CD1c-positive myeloid dendritic cell (primary cell): Measurements from ENCODE around the gene ZIC5.

Experiments
- DNase-seq: peaks from one replicate; pipeline ENCODE4 v3.0.0-alpha.2; 2016; ENCODE audit errors: extremely low spot score

Gene ZIC5

DNA sequence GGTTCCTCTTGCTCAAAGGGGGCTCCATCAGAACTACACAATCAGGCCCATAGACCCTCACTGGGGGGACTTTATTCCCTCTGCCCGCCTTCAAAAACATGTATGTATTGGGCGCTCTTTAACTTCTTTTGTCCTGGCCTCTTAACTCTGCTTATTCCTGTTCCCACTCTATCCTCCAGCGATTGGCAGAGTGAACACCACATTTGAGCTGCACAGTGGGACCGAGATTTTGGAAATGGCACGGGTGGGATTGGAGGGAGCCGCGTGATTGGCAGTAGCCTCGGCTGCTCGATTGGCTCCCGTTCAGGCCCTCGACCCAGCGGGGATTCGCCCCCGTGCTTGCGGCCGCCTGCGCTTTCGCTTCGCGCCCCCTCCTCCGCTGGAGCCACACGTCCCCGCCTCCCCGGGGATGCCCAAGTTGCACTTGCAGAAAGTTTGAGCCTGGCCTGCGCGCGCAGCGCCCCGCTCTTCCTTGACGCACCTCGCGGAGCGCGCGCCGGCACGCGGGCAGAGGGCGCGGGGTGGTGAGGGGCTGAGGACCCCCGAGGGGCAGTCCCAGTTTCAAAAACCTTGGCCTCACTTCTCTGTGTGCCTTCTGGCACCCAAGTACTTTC, at the start of gene ZIC5:
Gene ZIC5, minus strand, starts transcription at position 192 of the 614 bp plus-strand sequence. Its CDS starts 164 bp downstream, at position 28.
- no peak for DNase-seq

DNA sequence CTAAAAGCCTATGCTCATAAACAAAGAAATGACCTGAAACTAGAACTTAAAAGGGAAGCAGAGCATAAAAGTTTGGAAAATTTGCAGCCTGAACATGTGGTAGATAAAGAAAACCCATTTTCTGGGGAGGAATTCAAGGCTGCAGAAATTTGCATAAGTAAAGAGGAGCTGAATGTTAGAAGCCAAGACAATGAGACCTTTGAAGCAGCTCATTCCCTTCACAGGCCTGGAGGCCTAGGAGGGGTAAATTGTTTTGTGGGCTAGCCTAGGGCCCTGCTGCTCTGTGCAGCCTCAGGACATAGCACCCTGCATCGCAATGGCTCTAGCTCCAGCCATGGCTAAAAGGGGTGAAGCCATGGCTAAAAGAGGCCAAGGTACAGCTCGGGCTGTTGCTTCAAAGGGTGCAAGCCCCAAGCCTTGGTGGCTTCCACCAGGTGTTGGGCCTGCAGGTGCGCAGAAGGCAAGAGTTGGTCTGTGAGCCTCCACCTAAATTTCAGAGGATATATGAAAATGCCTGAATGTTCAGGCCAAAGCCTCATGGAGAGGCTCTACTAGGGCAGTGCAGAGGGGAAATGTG, 48.3 kb upstream of the ZIC5 start:
- no peak for DNase-seq

DNA sequence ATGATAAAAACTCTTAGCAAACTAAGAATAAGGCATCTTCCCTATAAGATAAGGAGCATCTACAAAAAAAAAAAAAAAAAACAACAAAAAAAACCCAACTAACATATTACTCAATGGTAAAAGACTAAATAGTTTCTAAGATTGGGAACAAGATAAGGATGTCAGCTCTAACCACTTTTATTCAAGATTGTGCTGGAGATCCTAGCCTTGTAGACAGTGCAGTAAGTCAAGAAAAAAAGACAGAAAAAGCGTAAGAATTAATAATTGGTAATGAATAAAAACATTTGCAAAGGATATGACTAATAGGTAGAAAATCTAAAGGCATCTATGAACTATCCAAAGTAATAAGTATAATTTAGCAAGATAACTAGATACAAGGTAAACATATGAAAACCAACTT, 43.1 kb upstream of the ZIC5 start:
- no peak for DNase-seq

DNA sequence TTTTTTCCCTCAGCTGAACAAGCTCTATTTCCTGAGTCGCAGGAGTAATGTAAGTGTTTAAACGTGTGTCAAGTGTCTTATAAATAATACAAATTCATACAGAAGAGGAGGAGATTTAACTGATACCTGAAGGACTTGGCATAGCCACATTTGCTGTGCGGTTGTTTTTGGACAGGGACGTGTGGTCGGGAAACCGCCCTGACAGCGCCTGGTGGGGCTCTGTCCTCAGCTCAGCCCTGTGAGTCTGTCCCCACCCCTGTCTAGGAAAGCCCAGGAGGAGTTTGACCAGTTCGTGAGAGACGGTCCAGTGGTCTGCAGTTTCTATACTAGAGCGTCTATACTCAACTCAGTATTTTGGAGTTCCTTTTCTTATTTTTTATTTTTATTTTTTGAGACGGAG, 26.7 kb upstream of the ZIC5 start:
- DNase-seq, result no peak

DNA sequence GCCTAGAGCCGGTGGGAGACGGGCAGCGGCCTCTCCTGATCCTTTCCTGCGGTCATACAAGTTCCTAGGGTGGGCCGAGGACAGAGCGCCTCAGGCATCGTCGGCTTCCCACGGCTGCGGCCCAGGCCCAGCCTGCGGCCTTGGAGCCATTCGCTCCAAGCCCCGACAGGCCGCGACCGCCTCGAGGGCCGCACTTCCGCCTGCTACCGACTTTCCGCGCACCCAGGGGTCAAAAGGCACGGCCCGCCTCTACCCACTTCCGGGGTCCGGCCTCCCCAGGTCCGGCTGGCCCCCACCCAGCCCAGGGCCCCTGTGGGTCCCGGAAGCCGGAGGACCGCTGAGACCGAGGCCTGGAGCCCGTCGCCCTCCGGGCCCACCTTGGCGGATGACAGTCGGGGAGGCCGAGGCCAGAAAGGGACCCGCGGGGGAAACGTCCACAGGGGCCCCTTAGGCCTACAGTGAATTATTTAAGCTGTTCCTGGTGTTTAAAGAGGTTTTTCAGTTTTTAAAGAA, 26.2 kb upstream of the ZIC5 start:
- DNase-seq, result no peak

DNA sequence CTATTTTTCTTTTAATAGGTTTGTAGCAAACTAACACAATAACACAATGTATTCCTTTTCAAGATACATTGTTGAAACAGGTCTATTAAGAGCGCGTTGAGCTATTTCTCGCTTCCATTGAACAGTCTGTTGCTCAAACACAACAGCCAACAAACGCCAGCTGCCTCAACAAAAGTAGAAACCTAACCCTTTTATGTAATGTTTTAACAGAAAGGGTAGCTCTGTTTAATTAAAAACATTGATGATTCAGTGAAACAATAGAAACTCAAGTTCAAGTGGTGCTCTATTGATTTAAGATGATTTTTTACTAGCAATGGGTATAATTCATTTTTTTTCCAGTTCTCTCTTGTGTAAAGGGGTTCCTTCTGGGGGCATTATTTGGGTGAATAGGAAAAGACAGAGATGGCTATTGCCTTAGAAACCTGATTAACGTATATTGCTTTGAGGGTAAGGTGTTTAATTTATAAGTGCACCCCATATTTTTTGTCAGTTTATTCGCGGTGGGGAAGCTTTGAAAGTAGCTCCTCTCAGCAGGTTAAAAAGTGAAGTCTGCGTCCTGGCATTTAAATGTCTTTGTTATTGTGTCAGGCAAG, 24.9 kb upstream of the ZIC5 start:
- DNase-seq, result no peak

DNA sequence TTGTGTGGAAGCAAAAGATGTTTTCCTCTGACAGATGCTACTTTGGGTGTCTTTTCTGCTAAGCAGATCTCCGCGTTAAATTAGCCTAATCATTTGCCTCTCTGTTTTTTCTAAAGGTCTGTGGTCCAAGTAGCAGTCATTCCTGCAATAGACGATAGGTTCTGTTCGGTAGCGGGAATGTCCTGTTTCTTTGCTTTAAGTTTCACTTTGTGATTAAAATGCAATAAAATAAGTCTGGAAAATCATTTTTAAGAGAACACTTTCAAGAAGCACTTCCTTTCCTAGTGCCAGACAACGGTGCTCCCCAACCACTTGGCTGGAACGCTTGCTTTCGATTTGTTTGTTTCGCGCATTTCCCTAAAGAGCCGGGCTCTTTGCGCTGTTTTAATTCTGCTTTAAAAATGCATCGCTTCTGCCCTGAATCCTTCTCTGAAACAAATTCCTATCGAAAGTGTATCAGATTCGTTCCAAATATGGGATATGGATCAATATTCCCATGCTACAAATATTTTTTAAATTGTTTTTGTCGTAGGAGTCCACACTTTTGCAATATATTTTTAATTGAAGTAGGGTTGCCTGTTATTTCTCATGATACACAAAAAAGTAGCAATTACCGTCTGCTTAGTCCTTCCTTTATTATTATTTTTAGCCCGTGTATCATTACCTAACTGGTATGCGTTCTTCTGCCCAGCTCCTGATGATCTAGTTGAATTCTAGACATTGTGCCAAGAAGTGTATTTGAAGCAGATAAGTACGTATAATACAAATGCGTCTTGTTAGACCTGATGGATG, 24.2 kb upstream of the ZIC5 start:
- DNase-seq, result no peak

DNA sequence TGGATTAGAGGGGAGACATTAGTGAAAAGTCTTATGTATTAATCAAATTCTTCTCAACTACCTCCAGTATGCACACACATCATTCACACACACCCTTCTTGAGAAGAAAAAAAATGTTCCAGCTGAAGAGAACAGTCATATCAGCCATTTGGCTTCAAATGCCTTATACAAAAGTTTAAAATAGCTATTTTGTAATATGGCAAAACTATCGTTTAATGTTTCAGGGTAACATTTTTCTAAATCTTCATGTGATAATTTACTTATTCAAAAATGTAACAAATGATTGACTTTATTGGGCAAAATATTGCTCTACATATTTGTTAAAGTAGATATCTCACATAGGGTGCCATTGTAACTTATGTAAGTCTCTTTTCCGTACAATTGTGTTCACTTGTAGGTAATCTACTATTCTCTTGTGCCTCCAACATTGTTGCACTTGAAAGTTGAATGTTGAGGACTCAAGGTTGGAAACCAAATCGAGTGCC, 23.6 kb upstream of the ZIC5 start:
- DNase-seq, result no peak

DNA sequence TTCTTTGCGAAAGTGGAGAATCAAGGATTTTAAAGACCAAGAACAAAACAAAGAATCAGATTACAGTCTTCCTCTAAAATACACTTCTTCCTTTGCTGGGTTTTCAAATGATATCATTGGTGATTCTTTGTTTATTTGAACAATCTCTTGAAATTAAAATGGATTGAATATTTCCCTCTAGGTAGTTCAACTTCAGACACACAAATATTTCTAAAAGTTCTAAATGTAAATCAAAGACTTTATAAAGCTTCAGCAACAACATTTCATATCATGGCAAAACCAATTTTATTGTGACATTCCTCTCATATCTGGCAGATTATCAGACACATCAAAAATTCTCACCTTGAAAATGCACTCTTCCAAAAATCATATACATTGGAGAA, 23.1 kb upstream of the ZIC5 start:
- DNase-seq, result no peak

DNA sequence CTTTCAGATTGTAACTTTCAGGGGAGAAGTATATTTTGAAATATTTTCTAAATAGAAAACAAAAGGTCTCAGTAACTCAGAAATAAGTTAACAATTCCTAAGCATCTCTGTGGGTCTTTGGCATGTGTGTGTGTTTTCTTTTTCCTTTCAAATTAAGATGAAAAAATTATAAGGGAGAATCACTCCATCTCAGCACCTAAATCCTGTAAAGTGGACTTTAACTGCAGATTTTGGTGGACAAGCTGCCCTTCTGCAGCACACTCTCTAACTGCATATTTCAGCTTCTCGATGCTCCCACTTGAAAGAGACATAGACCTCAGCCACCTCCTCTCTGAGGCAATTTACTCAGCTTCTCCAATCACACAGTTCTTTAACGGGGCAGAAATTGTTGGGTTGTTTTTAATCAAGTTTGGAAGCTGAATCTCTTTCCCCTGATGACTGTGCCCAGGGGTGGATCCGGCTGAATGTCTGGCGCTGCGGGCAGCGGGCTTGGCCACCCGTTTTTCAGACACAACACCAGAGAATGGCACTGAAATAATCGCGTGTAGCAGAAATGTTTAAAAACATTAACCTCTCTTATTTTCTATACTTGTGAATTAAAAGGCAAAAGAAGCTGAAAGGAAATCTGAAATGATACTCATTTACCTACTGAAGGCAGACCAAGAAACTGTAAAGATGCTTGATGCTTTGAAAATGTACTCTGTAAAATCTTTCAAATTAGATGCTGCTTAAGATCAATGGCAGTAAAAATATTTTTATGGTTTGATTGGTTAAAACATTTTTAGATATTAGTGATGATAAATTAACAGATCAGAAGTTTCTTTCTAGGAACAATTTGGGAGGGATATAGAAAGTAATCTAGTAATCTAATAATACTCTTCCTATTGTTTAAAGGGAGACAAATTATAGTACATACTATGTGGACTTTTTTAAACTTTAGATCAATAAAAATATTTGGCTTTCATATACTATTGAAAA, 22.4 kb upstream of the ZIC5 start:
- DNase-seq, result no peak

DNA sequence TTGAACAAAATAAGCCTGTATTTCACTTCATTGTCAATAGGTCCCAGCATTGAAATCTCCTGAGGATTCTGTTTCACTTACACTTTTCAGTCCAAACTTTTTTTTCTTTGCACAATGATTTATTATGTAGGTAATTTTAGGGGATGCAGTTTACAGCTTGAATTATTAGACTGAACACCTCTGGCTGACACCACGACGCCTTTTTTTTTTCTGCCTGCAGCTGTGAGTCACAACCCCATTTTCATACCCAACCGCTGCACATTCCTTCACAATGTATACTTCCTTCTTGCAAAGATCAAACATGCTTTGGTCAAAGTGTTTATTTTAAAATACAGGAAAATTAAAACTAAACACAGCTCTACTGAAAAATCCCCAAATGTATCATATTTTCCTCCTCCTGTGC, 21.4 kb upstream of the ZIC5 start:
- no peak for DNase-seq

DNA sequence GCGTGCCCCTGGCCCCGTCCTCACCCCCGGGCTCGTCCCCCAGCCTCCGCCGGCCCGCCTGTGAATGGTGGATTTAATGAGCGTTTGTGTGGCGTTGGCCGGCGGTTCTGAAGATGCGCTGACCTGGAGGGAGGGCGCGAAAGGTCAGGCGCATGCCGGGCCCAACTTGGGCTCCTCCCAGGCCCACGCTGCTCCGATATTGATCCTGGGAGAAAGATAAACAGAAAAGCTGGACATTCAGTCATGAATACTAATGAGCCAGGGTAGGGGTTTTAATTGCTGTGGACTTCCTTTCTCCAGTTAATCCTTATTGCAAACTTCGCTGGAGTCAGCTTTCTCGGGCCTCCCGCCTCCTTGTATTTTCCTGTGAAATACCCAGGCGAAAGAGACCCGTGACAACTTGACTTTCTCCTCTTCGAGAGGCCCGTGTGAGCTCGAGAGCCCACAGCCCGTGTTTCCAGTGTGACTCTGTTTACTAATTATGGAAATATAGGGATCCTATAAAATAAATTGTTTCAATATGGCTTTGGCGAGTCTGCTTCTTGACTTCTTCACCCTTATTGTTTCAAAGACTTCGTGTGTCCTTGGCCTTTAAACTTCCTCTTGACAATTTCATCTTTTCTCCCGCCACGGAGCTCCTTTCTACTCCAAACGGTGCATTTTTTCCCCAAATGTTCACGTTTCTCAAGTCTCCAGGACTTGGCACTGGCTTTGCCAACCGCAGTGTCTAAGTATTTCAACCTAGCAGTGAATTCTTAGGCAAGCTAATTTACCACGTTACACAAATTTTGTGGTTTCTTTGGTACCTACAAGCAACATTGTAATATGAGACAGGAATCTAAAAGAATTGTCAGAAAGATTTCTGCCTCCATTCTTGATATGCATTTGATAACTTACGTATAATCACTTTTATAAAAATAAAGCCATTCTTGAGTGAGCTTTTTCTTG, 20.5 kb upstream of the ZIC5 start:
- DNase-seq, result no peak

DNA sequence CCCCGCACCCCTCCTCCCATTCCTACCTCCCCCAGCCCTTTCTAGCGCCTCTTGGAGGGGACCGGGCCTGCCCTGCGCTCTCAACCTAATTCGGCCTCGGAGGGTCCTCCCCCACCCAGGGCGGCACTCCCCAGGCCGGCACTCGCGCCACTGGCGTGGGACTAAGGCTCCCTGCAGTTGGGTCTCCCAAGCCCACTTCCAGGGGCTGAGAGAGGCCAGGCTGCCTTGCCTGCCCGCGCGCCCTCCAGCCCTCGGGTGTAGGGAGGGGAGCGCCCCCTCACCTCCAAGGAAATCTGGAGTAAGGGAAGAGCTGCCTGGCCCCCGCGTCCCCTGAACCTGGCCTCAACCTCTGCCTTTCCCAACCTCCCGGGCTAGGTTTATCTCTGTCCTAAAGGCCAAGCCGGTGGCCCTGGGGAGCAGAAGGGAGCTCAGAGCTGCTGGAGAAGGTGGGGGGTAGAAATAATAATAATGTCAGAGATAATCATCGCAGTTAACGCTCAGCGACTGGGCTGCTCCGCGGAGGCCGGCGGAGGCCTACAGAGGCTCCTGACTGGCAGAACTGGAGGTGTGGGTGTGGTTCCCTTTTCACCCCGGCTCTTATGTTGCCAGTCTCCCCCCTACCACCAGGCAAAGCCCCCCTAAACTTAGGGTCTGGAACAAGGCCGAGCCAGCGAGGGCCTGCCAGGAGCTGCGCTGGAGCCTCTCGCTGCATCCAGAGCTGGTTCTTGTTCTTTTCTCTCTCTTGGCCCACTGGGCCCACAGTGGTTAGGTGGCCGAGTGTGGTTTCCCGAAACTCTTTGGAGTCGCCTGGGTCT, 19.7 kb upstream of the ZIC5 start:
- no peak for DNase-seq

DNA sequence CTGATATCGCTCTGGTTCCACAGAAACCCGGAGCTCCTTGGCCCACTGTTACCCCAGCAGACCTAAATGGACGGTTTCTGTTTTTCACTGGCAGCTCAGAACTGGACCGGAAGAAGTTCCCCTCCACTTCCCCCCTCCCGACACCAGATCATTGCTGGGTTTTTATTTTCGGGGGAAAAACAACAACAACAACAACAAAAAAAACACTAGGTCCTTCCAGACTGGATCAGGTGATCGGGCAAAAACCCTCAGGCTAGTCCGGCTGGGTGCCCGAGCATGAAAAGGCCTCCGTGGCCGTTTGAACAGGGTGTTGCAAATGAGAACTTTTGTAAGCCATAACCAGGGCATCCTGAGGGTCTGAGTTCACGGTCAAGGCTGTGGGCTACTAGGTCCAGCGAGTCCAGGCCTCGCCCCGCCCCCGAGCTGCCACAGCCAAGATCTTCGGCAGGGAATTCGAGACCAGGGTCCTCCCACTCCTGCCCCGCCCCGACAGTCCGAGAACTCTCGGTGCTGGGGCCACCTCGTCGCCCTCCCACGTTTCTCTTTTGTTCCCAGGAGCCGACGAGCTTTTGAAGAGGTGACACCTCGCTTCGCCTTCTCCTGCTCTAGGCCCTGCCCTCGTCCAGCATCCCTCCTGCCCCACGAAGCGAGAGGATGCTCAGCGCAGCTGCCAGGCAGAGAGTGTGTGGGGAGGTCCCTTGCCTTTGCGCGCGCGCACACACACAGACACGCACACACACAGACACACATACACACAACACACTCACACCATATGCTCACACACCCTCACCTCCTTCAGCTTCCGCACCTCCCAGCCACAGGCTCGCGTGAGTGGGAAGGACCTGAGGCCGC, 18.8 kb upstream of the ZIC5 start:
- DNase-seq, result no peak

DNA sequence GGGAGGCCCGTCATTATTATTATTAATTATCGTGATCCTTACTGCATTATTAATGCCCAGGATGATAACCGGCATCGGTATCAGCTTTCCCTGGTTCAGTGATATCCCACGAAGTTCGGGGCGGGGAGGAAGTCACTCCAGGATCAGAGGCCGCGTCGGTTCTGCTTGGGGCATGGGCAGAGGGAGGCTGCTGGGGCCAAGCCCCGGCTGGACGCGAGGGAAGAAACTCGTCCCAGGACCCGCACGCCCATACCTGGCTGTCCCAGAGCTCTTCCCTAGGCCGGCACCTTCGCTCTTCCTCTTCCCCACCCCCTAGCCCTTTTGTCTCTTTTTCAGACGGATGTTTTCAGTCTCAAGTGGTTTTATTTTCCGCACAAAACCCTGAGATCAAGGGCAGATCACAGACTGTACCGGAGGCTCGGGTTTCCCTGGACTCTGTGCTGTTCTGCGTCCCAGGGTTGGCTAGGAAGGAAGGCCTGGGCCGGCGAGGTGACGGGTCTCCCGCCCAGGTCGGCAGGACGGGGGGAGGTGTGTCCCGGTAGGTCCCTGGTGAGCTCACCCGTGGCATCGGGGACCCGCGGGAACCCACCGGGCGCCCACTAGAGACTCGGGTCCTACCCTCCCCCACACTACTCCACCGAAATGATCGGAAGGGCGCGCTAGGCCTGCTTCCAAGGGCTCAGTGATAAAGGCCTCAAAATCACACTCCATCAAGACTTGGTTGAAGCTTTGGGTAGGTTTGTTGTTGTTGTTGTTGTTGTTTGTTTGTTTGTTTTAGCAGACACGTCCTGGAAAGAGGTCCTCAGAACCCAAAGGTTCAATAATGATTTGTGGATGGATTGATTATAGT, 17.9 kb upstream of the ZIC5 start:
- no peak for DNase-seq

DNA sequence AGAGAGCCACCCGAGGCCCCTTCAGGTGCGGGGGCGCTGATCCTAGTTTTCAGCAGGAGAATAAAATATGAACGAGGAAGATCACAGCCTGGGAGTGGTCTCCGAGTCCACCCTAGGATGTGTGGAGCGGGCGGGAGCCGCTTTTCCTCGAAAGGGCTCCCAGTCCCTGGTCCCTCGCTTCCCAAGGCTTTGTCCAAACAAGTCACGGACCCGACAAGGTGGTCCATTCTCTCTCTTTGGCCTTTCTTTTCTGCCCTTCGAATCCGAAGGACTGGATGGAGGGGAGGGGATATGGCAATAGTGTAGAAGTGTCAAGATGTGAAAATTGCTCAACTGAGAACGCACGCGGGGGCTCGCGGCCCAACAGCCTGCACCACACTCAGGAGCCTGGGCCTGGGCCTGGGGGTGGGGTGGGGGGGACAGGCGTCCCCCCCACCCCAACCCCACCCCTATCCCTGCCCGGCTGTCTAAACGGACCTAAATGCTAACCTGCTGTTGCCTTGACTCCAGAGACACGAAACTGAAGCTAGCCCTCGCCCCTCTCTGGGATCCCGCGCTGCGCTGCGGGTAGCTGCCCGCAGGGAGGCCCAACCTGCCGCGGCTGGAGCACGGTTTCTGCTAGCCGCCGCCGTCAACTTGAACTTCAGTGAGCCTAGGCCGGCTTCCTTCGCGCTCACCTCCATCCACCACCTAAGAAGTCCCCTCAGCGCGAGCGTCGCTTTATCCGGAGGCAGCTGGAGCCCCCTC, 17.1 kb upstream of the ZIC5 start:
- no peak for DNase-seq
